GM19025 (cell line): Measurements from ENCODE around the gene CISD2.
"Not testable (repeated sequence)": the region's sequence is repeated elsewhere in the genome, so short reads cannot be mapped to it uniquely, and the experiment has no call there.

Source experiments
- ATAC-seq: cut with Tn5 transposase; IDR thresholded peaks from one replicate; pipeline ENCODE4 v1.9.1; 2021; ENCODE audit warnings: mild to moderate bottlenecking, low read depth, moderate library complexity; ENCODE audit not compliant: unreplicated experiment

CISD2 gene

DNA sequence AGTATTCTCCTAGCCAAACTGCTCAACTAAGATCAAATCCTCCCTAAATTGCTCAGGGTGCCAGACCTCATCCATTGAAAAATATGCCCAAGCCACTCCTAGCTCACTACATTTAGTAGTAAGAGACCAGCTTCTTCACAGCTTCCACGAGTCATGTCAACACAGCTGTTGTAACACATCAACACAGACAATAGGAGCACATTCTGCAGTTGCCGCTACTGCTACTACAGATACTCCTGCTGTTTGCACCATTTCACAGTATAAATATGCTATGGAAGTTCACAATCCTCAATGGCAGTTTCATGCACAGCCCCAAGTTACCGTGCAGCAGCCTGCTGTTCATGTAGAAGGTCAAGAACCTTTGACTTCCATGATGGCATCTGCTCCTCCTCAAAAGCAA is 28.8 kb downstream of the CISD2 start:
- ATAC-seq, result not testable (repeated sequence)

DNA sequence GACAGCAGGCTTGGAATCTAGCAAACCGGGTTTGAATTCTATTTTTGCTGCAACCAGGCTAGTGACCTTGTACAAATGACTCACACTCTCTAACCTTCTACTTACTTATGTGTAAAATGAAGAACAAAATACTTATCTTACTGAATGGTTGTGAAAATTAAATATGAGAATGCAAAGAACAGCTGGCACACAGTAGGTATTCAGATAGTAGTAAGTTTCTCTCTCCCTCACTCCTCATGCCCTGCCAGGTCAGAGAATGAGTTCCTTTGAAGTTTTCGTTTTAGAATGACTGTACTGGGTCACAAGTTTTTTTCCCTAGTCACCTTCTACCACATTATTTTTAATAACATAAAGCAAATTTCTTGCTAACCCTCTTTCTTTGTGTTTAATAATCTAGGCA is 33.0 kb downstream of the CISD2 start:
- ATAC-seq, result no peak

DNA sequence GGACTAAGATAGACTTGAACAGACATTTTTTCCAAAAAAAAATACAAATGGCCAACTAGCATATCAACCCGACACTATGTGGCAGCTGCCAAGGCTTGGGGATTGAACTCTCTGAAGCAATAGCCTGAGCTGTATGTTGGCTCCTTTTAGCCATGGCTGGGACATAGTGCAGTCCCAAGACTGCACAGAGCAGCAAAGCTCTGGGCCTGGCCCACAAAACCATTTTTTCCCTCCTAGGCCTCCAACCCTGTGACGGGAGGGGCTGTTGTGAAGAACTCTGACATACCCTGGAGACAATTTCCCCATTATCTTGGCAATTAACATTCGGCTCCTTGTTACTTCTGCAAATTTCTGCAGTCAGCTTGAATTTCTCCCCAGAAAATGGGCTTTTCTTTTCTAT is 50.1 kb downstream of the CISD2 start:
- no peak for ATAC-seq

- ATAC-seq, result not testable (repeated sequence)
Observed at GRCh38 chr4:102919697-102920096, 50.9 kb downstream of the CISD2 start.

DNA sequence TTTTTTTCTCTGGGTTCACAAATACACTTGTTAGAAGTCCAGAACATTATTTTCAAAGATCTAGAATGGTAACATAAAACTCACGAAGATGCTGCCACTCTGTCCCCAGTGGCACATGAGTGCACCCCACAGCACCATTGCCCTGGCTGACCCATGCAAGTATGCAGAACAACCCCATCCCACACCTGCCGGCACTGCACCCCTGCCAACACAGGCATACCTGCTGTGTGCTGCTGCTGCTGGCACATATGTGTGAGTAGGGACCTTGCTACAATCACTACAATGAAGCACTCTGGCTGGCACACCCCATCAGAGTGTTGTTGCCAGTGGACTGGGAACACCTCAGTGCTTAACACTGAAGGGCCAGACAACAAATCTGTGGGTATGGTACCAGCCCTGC is 66.9 kb downstream of the CISD2 start:
- ATAC-seq, result no peak

GRCh38 chr4:102938063-102938462 is 69.3 kb downstream of the CISD2 start:
- not testable (repeated sequence) for ATAC-seq
